Tibial nerve (tissue), 3 donors: ENCODE measurements around the gene NEDD4.

Experiments
- CTCF ChIP-seq, 5 experiments: fragments of 200-600 bp in 3 of 5; fragments of 450-650 bp in 2 of 5; sonication (generic) in 3 of 5; IDR thresholded peaks; one replicate each; pipeline ENCODE4 v1.5.1; 2016 to 2019; ENCODE audit warnings: antibody characterized with exemption in 5 of 5, mild to moderate bottlenecking in 3 of 5, moderate library complexity in 2 of 5
- POLR2A ChIP-seq, 2 donors: fragments of 450-650 bp; IDR thresholded peaks; one replicate each; pipeline ENCODE4 v1.6.1; 2017; ENCODE audit warnings: antibody characterized with exemption in 2 of 2, mild to moderate bottlenecking in 2 of 2, moderate library complexity in 2 of 2

- no peak for TF ChIP-seq POLR2A (IDR thresholded peaks at IDR 0.05)
- no peak for TF ChIP-seq CTCF (IDR thresholded peaks at IDR 0.05)
Measured at GRCh38 chr15:55816017-55816416, 177.4 kb downstream of the NEDD4 start.
